Stimulated activated CD4-positive, alpha-beta T cell treated with anti-CD3 and anti-CD28 coated beads, Interleukin-1b, Interleukin-23, amount 100 ng/mL, for 1 hour (primary cell): ENCODE results near the gene DUSP5.

Source experiments
- DNase-seq, 2 donors: peaks; one replicate each; pipeline ENCODE4 v3.0.0-alpha.2; 2020; ENCODE audit warnings: low read depth in 2 of 2

Gene DUSP5

DNA sequence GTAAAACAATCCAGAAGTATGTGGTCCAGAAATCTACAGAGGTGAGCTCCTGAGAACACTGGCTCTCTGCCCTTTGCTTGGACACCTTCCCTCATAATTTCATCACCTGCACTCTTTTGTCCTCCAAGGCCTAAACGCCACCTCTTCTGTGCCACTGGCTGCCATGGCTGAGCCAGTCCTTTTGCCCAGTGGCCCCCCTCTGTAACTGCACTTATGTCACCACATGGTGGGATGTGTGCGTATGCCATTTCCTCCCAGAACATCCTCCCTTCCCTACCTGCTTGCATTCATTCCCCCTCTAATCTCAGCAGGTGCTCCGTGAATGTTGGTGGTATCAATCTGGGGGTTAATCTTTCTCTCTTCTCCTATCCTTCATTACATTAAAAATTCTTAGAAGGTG lies 17.3 kb upstream of the DUSP5 start:
- DNase-seq = no peak

DNA sequence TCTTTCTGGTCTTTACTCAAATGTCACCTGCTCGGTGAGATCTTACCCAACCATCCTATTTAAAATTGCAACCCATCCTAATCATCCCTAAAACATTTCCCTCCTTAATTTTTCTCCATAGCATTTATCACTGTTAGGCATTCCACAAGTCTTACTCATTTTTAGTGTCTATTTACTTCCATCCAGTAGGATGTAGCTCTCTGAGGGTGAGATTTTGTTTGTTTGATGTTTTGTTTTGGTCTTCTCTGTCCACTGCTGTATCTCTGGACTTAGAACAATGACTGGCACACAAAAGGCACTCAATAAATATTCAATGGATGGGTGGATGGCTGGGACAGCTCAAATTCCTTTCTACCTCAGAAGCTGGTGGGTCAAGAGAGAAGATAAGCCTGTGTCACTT lies 15.8 kb upstream of the DUSP5 start:
- no peak for DNase-seq

DNA sequence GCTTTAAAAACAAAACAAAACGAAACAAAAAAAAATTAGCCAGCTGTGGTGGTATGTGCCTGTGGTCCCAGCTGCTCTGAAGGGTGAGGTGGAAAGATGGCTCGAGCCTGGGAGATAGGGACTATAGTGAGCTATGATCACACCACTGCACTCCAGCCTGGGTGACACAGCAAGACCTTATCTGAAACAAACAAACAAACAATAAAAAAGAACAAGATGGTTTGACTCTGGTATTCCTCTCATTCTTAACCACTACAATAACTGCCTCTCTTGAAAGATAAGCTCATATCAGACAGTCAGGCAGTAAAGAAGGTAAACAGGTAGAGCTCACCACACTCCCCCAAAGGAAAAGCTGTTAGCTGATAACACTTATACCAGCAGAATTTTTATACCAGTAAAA lies 14.1 kb upstream of the DUSP5 start:
- DNase-seq = no peak

DNA sequence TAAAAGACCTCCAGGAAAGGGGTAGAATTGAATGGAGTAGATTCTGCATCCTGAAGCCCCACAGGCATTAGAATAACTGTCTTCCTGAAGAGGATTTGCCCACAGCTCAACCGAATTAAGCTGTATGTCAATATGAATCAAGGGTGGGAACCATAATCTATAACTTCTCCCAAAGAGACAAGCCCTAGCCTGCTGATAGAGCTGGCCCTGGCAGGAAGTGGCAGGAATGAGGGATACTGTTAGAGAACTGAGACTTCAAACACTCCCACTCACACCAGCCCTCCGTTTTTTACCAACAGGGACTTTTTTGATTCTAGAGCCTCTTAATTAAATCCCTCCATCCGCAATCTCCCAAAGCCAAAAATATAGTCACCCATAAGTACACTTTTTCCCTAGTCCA lies 12.2 kb upstream of the DUSP5 start:
- no peak for DNase-seq

DNA sequence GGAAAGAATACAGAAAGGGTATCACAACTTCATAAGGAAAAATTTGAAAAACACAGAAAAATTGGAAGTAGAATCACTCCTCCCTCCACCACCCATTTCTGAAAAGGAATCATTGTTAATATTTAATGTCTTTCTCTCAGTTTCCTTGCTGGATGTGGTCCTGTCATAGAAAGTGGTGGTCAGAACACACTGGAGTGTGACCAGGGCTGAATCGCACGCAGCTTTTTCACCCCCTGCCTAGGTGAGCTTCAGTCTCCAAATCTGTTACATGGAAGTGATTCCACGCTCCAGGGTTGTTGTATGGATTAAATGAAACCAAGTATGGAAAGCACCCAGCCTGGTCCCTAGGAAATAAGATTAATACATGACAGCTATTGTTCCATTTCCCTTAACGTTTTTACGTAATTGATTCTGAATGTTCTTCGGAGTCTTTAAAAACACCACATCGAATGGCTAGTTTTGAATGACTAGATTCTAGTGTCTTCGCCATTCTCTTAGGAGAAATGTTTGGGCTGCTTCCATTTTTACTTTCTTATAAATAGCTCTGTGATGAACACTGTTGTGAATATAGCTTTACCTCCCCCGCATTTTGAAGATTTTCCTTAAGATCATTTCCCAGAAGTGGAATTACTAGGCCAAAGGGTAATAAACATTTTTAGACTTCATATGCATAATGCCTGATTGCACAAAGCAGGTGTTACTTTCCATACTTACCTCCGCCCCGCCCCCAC lies 10.9 kb upstream of the DUSP5 start:
- no peak for DNase-seq

DNA sequence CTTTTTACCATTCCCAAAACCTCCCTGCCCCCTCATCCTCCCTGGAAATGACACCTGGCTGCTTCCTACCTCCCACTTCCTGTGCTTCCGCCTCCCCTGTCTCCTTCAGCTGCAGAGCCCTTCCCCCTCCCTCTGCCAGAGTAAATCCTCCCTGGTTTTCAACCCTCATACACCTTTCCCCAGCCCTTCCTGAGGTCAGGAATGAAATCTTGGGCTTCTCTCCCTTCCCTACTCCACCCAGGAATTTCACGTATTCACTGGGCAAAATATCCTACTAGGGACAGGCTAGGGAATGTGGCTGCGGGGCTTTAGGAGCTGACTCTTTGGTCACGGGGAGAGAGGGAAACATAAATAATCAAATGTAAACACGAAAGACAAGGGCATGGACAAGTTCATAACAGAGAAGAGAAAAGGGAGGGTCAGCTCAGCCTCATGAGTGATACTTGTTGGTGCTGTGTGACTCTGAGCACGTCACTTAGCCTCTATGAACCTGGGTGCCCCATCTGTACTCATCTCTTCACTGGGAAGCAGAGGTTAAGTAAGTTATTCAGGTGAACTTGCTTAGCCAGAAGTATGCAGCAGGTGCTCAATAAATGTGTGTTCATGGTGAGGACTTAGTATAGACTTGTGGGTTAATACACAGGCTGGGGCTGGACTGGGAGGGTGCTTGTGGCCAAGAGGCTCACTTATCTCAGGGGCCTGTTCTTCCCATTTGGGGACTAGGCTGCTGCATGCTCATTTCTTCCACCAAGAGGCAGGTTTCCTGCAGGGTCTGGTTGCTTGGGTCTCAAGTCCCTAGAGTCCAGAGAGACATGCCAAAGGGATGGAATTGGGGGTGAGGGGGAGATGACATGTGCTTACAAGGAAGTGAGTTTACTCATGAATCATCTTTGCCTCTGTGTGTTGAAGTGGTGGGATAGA lies 10.0 kb upstream of the DUSP5 start:
- DNase-seq = no peak

DNA sequence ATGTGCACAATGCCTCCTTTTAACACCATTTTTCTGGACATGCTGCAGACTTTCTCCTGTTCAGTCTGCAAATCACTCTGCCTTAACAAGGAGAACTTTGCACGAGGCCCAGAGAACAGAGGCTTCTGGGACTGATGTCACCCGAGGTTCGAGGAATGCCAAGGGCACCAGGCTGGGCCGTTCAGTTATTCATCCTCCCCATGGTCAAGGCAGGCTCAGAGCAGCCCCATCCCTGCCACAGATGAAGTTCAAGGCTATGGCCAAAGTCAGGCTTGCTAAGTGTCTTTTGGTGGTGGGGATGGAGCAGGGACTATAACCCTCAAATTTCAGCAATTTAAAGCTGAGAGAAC lies 9.4 kb upstream of the DUSP5 start:
- DNase-seq = no peak

DNA sequence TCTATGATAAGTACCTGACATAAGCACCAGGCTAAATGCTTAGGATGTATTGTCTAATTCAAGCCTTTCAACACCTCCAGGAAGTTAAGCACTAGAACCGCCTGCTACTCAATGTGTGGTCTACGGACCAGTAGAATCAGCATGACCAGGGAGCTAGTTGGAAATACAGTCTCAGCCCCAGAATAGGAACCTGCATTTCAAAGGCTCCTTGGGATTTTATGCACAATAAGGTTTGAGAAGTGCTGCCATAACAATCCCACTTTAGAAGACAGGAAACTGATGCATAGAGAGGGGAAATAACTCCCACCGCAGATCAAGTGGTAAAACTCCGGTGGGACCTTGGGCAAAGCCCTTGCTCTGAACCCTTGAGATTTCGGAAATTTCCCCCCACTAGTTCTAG lies 8.8 kb upstream of the DUSP5 start:
- no peak for DNase-seq

DNA sequence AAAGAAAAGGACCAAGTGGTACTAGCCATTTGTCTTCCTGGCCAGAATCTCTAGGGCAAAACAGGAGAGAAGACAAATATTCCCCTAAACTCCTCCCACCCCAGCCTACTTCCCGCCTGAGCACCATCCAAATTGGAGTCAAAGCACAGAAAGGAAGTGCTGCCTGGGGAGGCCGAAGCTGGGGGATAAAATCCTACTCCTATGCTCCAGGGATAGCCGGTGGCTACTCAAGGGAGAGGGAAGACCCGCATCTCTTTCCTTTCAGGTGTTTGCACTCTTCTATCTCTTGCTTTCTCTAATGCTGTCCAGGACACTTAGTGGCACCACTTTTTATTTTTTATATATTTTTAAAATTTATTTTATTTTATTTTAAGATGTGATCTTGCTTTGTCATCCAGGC lies 7.1 kb upstream of the DUSP5 start:
- no peak for DNase-seq

DNA sequence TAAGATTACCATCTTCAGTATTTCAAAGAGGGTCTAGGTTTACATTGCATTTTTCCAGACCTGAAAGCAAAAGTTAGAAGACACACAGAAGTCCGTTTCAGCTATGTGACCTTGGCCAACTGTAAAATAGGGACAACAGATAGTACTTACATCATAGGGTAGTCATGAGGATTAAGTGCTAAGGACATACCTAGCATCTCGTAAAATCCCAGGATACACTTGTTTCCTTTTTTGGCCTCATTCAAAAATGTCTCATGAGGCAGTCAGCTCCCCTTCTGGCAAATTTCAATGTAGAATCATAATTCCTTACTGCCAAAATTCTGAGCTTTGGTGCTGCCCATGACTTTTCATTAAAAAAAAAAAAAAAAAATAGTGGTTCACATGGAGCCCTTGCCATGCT lies 6.4 kb upstream of the DUSP5 start:
- DNase-seq = no peak

DNA sequence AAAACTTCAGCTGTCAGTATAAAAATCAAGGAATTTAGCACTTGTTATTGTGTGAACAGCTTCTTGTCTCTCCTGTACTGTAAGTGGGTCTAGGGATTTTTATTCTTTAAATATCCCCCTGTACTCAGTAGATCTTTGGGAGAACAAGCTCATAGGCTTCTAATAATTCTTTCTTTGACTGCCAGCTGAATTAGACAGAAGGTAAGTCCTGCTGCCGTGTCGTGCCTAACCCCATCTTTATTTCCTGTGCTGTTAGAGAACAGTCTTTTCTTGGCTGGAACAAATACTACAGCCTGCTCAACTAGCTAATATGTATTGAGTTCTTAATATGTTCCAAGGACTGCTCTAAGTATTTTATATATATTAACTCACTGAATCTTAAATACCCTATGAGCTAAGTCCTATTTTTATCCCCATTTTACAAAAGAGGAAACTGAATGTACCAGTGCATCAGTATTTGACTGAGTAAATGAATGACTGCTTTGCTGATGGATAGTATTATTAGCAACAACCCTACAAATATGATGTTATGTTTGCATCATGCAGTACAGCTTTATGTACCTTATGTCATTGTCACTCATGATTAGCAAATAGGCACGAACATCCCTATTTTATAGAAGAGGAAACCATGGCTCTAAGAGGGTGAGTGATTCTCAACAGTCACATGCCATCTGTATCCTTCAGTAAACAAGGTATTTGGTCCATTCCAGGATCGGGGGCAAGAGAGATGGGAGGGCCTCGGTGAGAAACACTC lies 5.5 kb upstream of the DUSP5 start:
- DNase-seq = no peak

DNA sequence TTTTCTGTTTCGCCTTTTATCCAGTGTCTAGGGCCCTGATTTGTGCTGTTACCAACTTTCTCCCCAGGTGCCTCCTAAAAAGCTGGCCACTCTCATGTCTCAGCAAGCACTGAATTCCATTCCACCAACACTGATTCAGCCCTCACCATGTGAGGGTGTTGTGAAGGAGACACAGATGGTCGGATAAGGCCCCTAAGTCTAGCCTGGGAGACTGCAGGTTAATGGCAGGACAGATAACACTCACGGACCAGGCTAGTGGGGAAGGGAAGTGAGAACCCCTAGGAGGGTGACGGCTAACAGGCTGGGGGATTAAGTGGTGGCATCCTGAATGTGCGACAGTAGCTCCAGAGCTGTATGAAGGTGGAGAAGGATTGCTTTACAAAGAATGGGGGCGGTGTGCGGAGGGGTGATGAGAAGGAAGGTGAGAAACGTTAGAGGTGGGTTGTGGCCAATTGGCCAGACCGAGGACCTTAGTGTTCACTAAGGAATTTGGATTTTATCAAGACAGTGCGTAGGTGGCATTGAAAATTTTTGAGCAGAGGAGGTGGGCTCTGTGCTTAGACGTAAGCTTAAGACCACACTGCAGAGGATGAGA lies 3.8 kb upstream of the DUSP5 start:
- no peak for DNase-seq

DNA sequence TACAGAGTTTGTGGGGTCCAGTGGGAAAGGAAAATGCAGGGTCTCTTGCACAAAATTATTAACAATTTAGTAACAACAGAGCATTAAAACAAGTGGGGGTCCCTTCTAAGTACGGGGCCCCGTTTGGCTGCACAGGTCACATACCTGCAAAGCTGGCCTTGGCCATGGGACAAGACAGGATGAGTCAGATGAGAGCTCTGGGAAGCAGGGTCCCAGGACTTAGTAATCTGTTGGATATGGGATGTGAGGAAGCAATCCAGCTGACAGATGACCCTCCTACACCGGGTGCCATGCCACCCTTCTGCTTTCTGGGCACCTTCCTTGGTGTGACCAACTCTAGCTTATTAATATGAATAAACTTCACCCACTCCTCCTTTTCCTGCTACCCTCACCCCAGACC lies 3.2 kb upstream of the DUSP5 start:
- DNase-seq = no peak

DNA sequence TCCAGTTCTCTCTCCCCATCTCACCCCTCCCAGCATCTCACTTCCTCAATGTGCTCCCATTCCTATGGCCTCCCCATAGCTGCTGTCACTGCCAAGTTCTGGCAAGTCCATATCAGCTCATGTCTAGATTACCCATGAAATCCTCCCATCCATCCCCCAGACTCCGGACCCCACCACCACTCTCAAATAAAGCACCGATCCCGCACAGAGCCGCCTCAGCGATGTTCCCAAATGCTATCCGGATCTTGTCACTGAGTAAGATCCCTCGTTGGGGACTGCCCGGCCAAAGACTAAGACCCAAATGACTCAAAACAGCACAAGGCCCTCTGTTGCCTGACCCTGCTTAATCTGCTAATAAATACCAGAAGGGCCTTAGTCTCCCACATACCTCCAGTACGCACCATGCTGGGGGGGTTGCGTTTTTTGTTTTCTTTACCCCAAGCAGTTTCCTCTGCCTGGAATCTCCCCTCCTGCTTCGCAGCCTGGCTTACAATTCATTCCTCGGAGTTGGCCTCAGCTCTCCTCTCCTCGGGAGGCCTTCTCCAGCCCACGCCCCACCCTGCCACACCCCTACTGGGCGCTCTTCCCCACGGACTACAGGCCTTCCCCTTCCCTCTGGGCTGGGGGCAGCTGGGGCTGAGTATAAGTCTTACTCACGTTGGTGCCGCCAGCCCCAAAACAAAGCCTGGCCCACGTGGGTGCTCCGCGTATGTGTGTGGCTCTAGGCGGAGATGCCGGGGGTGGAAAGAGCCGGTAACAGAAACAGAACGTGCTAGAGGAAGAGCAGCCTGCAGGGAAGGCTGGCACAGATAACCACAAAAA lies 1.8 kb upstream of the DUSP5 start:
- DNase-seq = peak in 1 of 2 donors; percentile 33

DNA sequence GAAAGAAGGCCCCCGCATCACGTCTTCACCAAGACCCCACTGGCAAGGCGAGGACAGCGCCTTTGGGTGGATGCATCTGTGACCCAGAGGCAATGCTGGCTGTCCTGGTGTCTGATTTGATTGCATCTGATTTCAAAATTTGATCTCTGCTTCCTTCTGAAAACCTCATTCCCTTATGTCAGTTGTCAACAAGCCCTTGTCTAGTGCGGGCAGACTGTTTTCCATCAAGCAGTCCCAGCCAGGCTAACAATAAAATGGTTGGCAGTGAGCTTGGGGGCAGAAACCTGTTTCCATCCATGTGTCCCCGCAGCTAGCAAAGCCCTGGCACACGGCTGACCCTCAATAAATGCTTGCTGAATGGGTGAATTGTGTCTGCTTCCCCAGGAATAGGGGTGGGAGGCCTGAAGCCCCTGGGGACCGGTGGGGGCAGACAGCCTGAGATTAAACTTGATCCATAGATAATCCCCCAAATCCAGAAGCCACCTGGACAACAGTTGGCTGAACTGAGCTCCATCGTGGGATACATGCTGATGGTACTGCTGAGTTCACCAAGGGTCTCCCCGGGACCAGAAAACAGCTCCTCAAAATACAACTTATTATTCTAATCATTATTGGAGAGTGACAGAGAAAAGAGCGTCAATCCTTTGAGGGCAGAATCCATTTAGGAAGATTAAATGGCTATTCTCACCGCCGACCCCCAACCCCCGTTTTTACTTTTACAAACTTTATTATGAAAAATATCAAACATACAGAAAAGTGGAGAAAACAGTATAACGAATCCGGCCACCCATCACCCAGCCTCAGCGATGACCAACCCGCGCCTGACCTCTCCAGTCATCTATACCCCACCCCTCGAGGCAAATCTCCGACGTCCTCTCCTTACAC lies 912 bp upstream of the DUSP5 start:
- DNase-seq = no peak

DNA sequence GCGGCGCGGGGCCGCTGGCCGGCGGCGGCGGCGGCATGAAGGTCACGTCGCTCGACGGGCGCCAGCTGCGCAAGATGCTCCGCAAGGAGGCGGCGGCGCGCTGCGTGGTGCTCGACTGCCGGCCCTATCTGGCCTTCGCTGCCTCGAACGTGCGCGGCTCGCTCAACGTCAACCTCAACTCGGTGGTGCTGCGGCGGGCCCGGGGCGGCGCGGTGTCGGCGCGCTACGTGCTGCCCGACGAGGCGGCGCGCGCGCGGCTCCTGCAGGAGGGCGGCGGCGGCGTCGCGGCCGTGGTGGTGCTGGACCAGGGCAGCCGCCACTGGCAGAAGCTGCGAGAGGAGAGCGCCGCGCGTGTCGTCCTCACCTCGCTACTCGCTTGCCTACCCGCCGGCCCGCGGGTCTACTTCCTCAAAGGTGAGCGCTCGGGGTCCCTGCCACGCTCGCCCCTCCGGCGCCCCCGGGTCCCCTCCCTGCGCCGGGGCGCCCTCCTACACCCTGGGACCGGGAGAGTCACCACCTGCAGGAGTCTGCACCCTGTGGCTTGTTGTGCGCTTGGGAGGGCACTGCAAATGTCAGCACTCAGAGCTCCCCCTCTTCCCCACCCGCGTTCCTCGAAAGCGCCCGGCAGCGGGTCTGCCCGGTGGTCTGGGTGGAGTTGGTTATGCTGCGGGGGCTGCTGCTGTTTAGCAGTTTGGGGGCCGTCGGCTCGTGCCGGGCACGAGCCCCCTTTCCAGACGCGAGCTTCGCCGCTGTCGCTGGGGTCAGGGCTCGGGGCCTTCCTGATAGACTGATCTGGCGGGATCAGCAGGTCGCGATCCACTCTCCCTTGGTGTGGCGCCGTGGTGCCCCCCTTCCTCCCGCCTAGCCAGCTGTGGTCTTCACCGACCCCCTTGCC lies 627 bp downstream of the DUSP5 start:
- DNase-seq = no peak

DNA sequence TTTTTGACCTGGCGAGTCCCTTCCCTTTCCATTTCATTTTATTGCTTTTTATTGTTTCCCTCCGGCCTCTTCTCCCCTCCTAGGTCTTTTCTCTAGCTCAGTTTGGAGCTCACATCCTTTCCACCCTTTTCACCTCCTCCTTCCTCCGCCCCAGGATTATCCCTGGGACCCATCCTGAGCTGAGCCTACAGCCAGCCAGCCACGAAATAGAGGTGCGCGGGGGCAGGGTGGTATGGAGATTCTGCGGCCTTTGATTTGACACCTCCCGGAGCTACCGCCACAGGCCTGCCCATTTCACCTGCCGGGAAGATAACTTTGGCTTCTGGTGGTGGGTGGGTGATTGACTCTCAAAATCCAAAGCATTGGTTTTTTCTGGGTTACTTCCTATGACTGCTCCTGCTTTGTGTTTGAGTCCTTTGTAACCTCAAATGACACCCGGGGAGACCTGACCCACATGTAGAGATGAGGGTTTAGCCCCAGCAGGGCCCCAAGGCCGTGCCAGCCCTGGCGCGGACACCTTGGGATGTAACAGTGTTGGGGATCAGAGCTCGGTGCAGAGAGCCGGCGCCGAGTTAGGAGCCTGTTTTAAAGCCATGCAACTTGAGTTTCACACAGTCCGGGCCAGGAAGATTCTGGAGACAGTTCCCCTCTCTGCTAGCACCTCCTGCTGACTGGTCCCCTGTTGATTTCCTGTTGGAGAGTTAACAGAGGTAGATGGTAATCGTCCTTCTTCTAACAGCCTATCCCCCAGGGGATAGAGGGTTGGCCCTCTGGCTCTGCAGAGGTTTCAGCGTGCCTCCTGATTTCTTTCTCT lies 1.5 kb downstream of the DUSP5 start:
- no peak for DNase-seq

DNA sequence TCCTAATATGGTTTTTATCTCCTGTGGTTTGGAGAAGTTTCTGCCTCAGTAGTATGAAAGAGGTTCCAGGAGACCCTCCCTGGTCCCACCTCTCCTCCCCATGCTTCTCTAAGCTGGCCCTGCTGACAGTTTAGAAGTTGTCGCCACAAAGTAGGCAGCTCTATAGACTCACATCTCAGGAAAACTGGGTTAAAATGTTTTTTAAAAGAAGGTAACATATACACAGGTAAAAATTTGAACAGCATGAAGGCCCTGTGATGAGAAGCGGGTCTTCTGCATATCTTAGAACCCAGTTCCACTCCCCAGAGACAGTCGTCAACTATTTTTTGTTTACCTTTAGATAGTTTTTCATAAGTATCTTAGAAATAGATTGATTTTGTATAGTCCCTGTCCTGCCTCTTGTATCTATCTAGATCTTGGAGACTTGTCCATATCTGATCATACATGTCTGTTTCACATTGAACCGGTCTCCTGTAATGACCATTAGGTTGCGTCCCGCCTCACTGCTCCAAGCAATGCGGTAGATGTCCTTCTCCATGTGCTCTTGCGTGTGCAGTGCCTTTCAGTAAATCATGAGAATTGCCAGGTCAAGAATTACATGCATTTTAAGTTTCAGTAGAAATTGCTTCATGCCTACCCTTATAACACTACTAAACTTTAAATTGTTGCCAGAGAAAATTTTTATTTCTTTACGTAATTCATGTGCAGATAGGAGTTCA lies 2.2 kb downstream of the DUSP5 start:
- no peak for DNase-seq
